ENCODE results near the gene EML1.

The EML1 gene, protein sequence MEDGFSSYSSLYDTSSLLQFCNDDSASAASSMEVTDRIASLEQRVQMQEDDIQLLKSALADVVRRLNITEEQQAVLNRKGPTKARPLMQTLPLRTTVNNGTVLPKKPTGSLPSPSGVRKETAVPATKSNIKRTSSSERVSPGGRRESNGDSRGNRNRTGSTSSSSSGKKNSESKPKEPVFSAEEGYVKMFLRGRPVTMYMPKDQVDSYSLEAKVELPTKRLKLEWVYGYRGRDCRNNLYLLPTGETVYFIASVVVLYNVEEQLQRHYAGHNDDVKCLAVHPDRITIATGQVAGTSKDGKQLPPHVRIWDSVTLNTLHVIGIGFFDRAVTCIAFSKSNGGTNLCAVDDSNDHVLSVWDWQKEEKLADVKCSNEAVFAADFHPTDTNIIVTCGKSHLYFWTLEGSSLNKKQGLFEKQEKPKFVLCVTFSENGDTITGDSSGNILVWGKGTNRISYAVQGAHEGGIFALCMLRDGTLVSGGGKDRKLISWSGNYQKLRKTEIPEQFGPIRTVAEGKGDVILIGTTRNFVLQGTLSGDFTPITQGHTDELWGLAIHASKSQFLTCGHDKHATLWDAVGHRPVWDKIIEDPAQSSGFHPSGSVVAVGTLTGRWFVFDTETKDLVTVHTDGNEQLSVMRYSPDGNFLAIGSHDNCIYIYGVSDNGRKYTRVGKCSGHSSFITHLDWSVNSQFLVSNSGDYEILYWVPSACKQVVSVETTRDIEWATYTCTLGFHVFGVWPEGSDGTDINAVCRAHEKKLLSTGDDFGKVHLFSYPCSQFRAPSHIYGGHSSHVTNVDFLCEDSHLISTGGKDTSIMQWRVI

DNA sequence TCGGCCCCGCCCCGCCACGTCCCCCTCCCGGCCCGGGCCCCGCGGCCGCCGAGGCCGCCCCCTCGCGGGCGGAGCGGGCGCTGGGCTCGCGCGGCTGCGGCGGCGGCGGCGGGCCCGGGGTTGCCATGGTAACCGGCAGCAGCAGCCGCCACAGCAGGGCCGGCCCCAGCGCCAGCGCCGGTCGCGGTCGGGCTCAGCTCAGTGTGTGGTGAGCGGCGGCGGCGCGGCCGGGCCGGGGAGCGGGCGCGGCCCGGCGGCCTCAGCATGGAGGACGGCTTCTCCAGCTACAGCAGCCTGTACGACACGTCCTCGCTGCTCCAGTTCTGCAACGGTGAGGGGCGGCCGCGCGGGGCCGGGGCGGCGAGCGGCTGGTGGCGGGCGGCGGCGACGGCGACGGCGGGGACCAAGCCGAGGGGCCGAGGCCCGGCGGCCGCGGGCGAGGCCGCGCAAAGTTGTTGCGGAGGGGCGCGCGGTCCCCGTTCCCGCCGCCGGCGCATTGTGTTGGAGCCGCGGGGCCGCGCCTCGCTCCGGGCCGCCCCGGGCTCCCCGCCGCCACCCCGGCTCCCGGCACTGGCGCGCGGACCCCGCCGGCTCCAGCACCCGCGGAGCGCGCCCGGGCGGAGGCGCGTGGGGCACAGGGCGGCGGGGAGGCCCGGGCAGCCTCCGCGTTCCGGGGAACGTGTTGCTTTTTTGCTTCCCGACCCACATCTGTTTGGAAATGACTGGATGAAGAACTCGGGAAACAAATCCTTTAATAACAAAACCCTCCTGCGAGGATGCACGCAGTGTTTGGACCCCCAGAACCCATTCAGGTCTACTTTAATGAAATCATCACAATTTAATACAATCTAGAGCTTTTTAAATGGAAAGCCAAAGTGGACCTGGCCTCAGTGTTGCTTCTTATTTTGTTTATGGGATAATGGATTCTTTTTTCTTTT is at the start of gene EML1:
EML1 (plus strand) TSS at position 201 of the 938 bp plus-strand sequence; CDS start at position 265, 64 bp downstream.
- peak; percentile 77 for DNase-seq

DNA sequence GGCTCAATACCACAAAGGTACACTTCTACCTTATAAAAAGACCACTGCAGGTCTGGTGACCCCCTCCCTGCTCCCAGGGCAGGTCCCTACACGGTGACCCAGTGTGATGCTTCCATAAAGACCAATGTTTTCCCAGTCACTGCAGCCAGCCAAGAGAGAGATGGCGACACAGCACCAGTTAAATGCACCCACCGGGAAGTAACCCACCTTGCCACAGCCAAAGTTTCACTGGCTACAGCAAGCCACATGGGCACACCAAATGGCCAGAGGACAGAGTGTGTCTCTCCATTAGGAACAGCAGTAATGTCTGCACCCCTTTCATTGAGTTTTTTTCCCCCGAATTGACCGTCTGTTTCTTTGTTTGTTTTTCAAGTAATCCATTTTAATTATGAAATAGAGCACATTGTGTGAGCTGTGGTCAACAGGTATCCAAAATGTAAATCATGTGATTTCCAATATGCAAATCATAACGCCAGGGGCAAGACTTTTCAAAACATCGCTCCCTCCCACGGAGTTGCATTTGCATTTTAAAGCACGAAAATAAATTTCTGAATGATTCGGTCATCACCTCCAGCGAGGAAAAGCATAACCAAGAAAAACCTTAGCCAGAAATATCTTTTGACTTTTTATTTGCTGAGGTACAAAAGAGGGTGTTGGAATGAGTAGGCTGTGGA is 48.9 kb upstream of the EML1 start:
- DNase-seq: peak; percentile 11

DNA sequence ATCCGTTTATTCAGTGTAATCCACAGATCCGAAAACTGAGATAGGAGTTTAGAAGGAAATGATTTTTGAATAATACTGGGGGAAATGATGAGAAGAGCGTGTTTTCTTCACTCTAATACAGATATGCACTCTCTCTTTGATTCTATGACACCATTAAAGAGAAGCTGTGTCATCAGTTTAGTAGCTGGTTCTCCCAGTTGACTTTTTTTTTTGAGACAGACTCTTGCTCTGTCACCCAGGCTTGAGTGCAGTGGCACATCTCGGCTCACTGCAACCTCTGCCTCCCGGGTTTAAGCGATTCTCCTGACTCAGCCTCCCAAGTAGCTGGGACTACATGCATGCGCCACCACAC is 48.4 kb upstream of the EML1 start:
- DNase-seq: no peak

DNA sequence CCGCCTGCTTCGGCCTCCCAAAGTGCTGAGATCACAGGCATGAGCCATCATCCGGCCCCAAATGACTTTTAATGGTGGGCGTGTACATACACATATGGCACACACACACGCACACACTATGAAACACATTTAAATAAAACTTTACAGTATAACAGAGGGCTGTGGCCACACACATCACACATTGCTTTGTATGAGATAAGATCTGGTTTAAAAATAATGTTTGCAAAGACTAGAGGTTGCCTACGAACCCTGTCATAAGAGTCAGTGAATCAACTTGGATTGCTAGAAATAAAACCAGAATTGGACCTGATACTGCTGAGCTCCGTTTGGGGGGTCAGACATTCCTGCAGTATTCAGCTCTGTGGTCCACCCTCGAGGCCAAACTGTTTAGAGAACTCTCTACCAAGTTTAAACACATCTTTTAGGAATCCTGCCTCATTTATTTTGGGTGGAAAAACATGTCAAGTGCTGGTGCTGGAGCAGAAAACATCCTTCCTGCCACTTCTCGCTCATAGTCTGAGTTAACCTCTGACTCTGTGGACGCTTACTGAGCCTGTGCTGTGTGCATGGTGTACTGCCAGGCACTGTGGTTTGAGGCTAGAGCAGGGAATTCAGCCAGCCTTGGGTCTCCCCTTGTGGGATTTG is 47.8 kb upstream of the EML1 start:
- DNase-seq: no peak

GRCh38 chr14:99747167-99747566 is 46.0 kb upstream of the EML1 start:
- no peak for DNase-seq

- no peak for DNase-seq
These were observed 45.5 kb upstream of the EML1 start for GRCh38 chr14:99747582-99748330.

DNA sequence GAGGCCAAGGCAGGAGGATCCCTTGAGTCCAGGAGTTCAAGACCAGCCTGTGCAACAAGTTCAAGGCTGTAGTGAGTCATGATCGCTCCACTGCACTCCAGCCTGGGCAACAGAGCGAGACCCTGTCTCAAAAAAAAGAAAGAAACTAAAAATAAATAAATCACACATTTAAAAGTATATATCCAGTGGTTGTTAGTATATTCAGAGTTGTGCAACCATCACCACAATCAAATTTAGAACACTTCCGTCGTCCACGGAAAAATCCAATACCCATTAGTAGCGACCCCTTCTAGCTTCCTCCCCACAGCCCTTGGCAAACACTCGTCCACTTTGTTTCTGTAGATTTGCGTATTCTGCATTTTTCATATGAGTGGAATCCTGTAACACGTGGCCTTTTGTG is 44.7 kb upstream of the EML1 start:
- DNase-seq: no peak

DNA sequence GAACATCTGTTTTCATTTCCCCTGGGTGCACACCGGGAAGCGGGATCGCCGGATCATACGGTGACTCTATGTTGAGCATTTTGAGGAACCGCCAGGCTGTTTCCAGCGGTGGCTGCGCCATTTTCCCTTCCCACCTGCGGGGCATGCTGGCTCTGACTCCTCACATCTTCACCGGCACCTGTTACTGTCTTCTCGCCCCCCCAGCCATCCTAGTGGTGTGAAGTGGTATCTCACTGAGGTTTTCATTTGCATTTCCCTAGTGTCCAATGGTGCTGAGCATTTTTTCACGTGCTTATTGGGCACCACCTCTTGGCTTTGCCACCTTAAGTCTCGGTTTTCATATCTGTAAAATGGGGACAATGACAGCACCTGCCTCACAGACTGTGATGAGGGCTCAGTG is 44.1 kb upstream of the EML1 start:
- no peak for DNase-seq

DNA sequence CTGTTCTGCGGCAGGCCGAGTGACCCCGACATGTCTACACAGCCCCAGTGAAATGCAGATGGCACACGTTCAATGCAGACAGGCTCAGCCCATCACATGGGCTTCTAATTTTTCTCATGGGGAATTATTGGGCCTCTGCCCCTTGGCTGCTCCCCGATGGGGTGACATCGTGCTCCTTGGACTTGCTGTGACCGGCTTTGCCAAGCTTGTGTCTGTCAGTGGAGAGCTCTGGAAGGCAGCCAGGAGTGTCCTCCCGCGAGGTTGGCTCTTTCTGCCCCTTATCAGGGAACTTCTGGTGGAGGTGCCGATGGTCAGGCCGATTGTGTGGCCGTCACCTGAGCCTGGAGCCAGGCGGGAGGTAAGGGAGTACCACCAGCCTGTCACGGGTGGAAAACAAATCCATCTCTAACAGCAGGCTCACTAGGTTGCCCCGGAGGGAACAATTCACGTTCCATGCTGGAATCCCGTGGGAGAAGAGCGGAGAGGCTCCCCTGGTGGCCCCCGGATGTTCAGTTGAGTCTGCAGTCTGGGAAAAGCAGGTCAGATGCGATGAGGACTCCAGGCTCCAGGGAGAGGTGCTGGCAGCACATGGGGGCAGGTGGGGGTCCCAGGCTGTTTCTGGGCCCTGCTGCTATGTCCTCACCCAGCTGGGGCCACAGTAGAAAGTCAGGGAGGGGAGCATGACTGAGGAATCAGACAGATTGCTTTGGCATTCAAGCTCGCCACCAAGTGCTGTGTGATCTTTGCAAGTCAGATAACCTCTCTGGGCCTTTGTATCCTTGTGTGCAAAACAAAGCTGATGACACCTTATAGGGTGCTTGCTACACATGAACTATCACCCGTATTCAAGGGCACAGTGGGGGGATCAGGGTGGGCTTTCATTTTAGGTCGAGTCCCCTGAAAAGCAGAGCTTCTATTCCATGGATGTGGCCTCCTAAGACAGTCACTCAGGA is 43.2 kb upstream of the EML1 start:
- DNase-seq: no peak

GRCh38 chr14:99750746-99751450 is 42.3 kb upstream of the EML1 start:
- no peak for DNase-seq

GRCh38 chr14:99751539-99752485 is 41.4 kb upstream of the EML1 start:
- DNase-seq: no peak

- no peak for DNase-seq
These were observed 40.6 kb upstream of the EML1 start for GRCh38 chr14:99752486-99753121.

DNA sequence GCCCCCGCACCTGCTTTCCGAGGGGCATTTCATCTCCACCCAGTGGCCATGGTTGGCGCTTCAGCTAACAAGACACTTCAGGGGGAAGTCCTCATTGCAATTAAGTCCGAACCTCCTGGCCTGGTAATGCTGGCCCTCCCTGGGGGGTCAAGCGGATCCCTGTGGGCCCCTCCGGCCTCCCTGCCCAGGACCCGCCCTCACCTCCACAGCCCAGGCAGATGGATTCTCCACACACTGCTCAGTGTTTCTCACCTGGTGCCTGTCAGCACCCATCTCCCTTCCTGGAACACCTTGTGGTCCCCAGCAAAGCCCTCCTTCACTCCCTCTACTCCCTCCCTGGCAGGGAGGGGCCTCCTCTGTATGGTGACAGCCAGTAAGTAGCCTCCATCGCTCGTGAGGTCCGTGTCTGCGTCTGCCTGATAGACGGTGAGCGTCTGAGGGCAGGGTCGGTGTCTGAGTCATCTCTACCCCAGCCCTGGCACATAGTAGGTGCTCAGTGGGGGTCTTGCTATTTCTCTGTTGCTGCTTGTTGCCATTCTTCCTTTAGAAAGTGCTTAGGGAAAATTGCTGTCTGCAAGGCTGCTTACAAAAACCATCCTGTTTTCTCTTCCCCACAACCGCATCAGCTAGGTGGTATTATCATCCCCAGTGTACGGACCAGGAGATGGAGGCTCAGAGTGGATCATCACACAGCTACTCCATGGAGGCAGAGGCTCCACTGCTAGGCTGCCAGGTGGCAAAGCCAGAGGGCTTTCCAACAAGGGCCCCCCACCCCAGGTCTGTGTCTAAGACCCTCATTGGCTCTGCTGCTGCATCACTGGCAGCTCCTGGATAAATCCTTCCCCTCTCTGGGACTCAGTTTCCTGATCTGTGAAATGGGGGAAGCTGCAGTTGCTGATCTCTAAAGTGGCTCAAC is 39.7 kb upstream of the EML1 start:
- DNase-seq: no peak

- DNase-seq: no peak
These were observed 38.8 kb upstream of the EML1 start for GRCh38 chr14:99754141-99755067.

DNA sequence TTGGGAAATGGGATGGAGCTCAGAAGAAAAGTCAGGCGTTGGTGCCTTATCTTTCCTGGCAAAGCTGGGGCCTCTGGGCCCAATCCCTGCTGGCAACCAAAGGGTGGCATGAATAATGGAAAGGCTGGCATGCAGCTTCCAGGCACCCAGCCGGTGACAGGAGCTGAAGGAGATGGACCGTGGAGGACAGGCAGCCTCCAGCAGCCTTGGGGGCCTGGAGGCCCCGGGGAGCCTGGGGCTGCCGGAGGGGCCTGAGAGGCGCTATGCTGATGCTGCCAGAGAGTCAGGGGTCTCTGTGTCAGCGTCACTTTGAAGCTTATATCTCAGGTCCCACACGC is 38.2 kb upstream of the EML1 start:
- DNase-seq: no peak

Data from NCI-H748 treated with DMSO at 0.1 percent for 48 hours (cell line).